ENCODE results near the gene SLC7A11. TPM values are rescaled to one million over a fixed set of nuclear protein-coding genes. Genes with fewer than 3 reads are reported as not detected.

SLC7A11 gene
- total RNA-seq = 1.2 TPM
- polyA plus RNA-seq = 0.46 TPM

GRCh38 chr4:138242076-138242833, at the start of gene SLC7A11:
TSS of gene SLC7A11 (minus strand) at chr4:138242349. CDS start at chr4:138242069, 280 bp downstream.
- DNase-seq (ENCODE audit: extremely low spot score) = peak; percentile 77
- WGBS = 18% methylated on average over 12 of the region's 12 CpGs
- no peaks in the 10 kb centered on the region for H3K4me1 ChIP-seq (ENCODE audit: insufficient read depth)
- H3K36me3 ChIP-seq (ENCODE audit: insufficient read depth) = no peaks in the 10 kb centered on the region
- H3K27ac ChIP-seq (ENCODE audit: low read depth) = no peak within 1 kb of the TSS
- H3K4me3 ChIP-seq (ENCODE audit: low read depth, low read length) = no peak within 1 kb of the TSS

GRCh38 chr4:138291431-138291830, 49.3 kb upstream of the SLC7A11 start:
- peaks cover 2% of the 10 kb centered on the region for H3K36me3 ChIP-seq (ENCODE audit: insufficient read depth)
- DNase-seq (ENCODE audit: extremely low spot score) = no peak
- H3K4me3 ChIP-seq (ENCODE audit: low read depth, low read length) = no peak overlapping the region
- WGBS = 81% methylated on average over 3 of the region's 3 CpGs
- no peak overlapping the region for H3K27ac ChIP-seq (ENCODE audit: low read depth)
- H3K4me1 ChIP-seq (ENCODE audit: insufficient read depth) = no peaks in the 10 kb centered on the region

- Histone ChIP-seq H3K36me3 (ENCODE audit: insufficient read depth) (peaks cover 2% of the 10 kb centered on the region), H3K27ac (ENCODE audit: low read depth) (no peak overlapping the region), H3K4me1 (ENCODE audit: insufficient read depth) (no peaks in the 10 kb centered on the region), H3K4me3 (ENCODE audit: low read depth, low read length) (no peak overlapping the region)
- 96% methylated on average over 2 of the region's 2 CpGs for WGBS
- no peak for DNase-seq (ENCODE audit: extremely low spot score)
These were observed 48.7 kb upstream of the SLC7A11 start for GRCh38 chr4:138290805-138291204.

GRCh38 chr4:138279286-138279685, 37.1 kb upstream of the SLC7A11 start:
- no peaks in the 10 kb centered on the region for H3K4me1 ChIP-seq (ENCODE audit: insufficient read depth)
- H3K27ac ChIP-seq (ENCODE audit: low read depth) = no peak overlapping the region
- no peaks in the 10 kb centered on the region for H3K36me3 ChIP-seq (ENCODE audit: insufficient read depth)
- H3K4me3 ChIP-seq (ENCODE audit: low read depth, low read length) = no peak overlapping the region
- 92% methylated on average over 3 of the region's 3 CpGs for WGBS
- no peak for DNase-seq (ENCODE audit: extremely low spot score)

GRCh38 chr4:138277133-138277532, 35.0 kb upstream of the SLC7A11 start:
- Histone ChIP-seq H3K4me1 (ENCODE audit: insufficient read depth) (no peaks in the 10 kb centered on the region), H3K27ac (ENCODE audit: low read depth) (no peak overlapping the region), H3K4me3 (ENCODE audit: low read depth, low read length) (no peak overlapping the region), H3K36me3 (ENCODE audit: insufficient read depth) (no peaks in the 10 kb centered on the region)
- WGBS = 74% methylated on average over 2 of the region's 2 CpGs
- DNase-seq (ENCODE audit: extremely low spot score) = no peak

- Histone ChIP-seq H3K4me1 (ENCODE audit: insufficient read depth) (no peaks in the 10 kb centered on the region), H3K4me3 (ENCODE audit: low read depth, low read length) (no peak overlapping the region), H3K36me3 (ENCODE audit: insufficient read depth) (no peaks in the 10 kb centered on the region), H3K27ac (ENCODE audit: low read depth) (no peak overlapping the region)
- DNase-seq (ENCODE audit: extremely low spot score) = no peak
- 44% methylated on average over 3 of the region's 3 CpGs for WGBS
These were observed 33.9 kb upstream of the SLC7A11 start for GRCh38 chr4:138275963-138276621.

GRCh38 chr4:138275216-138275615, 33.1 kb upstream of the SLC7A11 start:
- no peak for DNase-seq (ENCODE audit: extremely low spot score)
- 93% methylated on average over 1 of the region's 1 CpG for WGBS

GRCh38 chr4:138269175-138269574, 27.0 kb upstream of the SLC7A11 start:
- no peak for DNase-seq (ENCODE audit: extremely low spot score)
- H3K36me3 ChIP-seq (ENCODE audit: insufficient read depth) = no peaks in the 10 kb centered on the region

More at GRCh38 chr4:138275216-138275615, 33.1 kb upstream of the SLC7A11 start:
- Histone ChIP-seq H3K4me1 (ENCODE audit: insufficient read depth) (no peaks in the 10 kb centered on the region), H3K4me3 (ENCODE audit: low read depth, low read length) (no peak overlapping the region), H3K27ac (ENCODE audit: low read depth) (no peak overlapping the region), H3K36me3 (ENCODE audit: insufficient read depth) (no peaks in the 10 kb centered on the region)

GRCh38 chr4:138267835-138268234, 25.7 kb upstream of the SLC7A11 start:
- no peak for DNase-seq (ENCODE audit: extremely low spot score)
- Histone ChIP-seq H3K36me3 (ENCODE audit: insufficient read depth) (no peaks in the 10 kb centered on the region), H3K4me3 (ENCODE audit: low read depth, low read length) (no peak overlapping the region), H3K27ac (ENCODE audit: low read depth) (no peak overlapping the region), H3K4me1 (ENCODE audit: insufficient read depth) (no peaks in the 10 kb centered on the region)

More at GRCh38 chr4:138269175-138269574, 27.0 kb upstream of the SLC7A11 start:
- Histone ChIP-seq H3K27ac (ENCODE audit: low read depth) (no peak overlapping the region), H3K4me1 (ENCODE audit: insufficient read depth) (no peaks in the 10 kb centered on the region), H3K4me3 (ENCODE audit: low read depth, low read length) (no peak overlapping the region)

GRCh38 chr4:138266948-138267347, 24.8 kb upstream of the SLC7A11 start:
- Histone ChIP-seq H3K4me1 (ENCODE audit: insufficient read depth) (no peaks in the 10 kb centered on the region), H3K36me3 (ENCODE audit: insufficient read depth) (no peaks in the 10 kb centered on the region), H3K4me3 (ENCODE audit: low read depth, low read length) (no peak overlapping the region), H3K27ac (ENCODE audit: low read depth) (no peak overlapping the region)
- 62% methylated on average over 5 of the region's 5 CpGs for whole genome bisulfite sequencing
- no peak for DNase-seq (ENCODE audit: extremely low spot score)

- DNase-seq (ENCODE audit: extremely low spot score) = no peak
- Histone ChIP-seq H3K27ac (ENCODE audit: low read depth) (no peak overlapping the region), H3K4me3 (ENCODE audit: low read depth, low read length) (no peak overlapping the region), H3K36me3 (ENCODE audit: insufficient read depth) (no peaks in the 10 kb centered on the region), H3K4me1 (ENCODE audit: insufficient read depth) (no peaks in the 10 kb centered on the region)
- 53% methylated on average over 3 of the region's 3 CpGs for WGBS
These were observed 21.2 kb upstream of the SLC7A11 start for GRCh38 chr4:138263247-138263816.

GRCh38 chr4:138262469-138262868, 20.3 kb upstream of the SLC7A11 start:
- Histone ChIP-seq H3K27ac (ENCODE audit: low read depth) (no peak overlapping the region), H3K4me3 (ENCODE audit: low read depth, low read length) (no peak overlapping the region), H3K4me1 (ENCODE audit: insufficient read depth) (no peaks in the 10 kb centered on the region), H3K36me3 (ENCODE audit: insufficient read depth) (no peaks in the 10 kb centered on the region)
- 78% methylated on average over 3 of the region's 3 CpGs for WGBS
- no peak for DNase-seq (ENCODE audit: extremely low spot score)

GRCh38 chr4:138262030-138262429, 19.9 kb upstream of the SLC7A11 start:
- DNase-seq (ENCODE audit: extremely low spot score) = no peak
- Histone ChIP-seq H3K4me3 (ENCODE audit: low read depth, low read length) (no peak overlapping the region), H3K27ac (ENCODE audit: low read depth) (no peak overlapping the region), H3K36me3 (ENCODE audit: insufficient read depth) (no peaks in the 10 kb centered on the region), H3K4me1 (ENCODE audit: insufficient read depth) (no peaks in the 10 kb centered on the region)
- 63% methylated on average over 4 of the region's 4 CpGs for WGBS

- Histone ChIP-seq H3K4me3 (ENCODE audit: low read depth, low read length) (no peak overlapping the region), H3K27ac (ENCODE audit: low read depth) (no peak overlapping the region), H3K36me3 (ENCODE audit: insufficient read depth) (no peaks in the 10 kb centered on the region), H3K4me1 (ENCODE audit: insufficient read depth) (no peaks in the 10 kb centered on the region)
- 57% methylated on average over 2 of the region's 2 CpGs for WGBS
- no peak for DNase-seq (ENCODE audit: extremely low spot score)
These were observed 17.7 kb upstream of the SLC7A11 start for GRCh38 chr4:138259824-138260223.
